Bronchial epithelial cell (primary cell): Measurements from ENCODE around the gene THBS2. TPM values are rescaled to one million over a fixed set of nuclear protein-coding genes. Genes with fewer than 3 reads are reported as not detected.

Experiments
- DNase-seq: peaks from one replicate; pipeline ENCODE4 v3.0.0-alpha.2; 2010; ENCODE audit warnings: low read depth
- FAIRE-seq: peaks from 2 replicates; lab custom pipeline; 2011; peaks lifted over from hg19 to GRCh38; lab: Jason Lieb, UNC
- H3K27me3 ChIP-seq: 2 replicates; pipeline ENCODE4 v1.5.1; 2011; ENCODE audit warnings: low read length; ENCODE audit not compliant: control insufficient read depth, insufficient read depth
- H3K36me3 ChIP-seq: 2 replicates; pipeline ENCODE4 v1.5.1; 2011; ENCODE audit warnings: low read length; ENCODE audit not compliant: control insufficient read depth, insufficient read depth
- H3K4me3 ChIP-seq: 2 replicates; pipeline ENCODE4 v1.5.1; 2011; ENCODE audit warnings: mild to moderate bottlenecking, low read depth, low read length, control low read depth
- CTCF ChIP-seq: IDR thresholded peaks from 2 replicates; pipeline ENCODE4 v1.5.1; 2011; ENCODE audit warnings: mild to moderate bottlenecking, moderate library complexity, low read length, control low read depth, inconsistent platforms; ENCODE audit not compliant: insufficient read depth, severe bottlenecking
- total RNA-seq: library from RNA; depleted of rRNA; stranded (reverse); fragments of >200 nt; gene quantifications from 2 replicates; pipeline ENCODE4 v1.2.1, GENCODE V29; 2014

THBS2 gene
- total RNA-seq, 1 donor from 2014 or later = 8.7 TPM

GRCh38 chr6:169256061-169256460, 2.4 kb upstream of the THBS2 start:
- Histone ChIP-seq H3K36me3 (no peaks in the 10 kb centered on the region), H3K27me3 (peaks cover 2% of the 10 kb centered on the region), H3K4me3 (no peak overlapping the region)
- no peak for DNase-seq
- no peak for TF ChIP-seq CTCF
- FAIRE-seq = no peak

DNA sequence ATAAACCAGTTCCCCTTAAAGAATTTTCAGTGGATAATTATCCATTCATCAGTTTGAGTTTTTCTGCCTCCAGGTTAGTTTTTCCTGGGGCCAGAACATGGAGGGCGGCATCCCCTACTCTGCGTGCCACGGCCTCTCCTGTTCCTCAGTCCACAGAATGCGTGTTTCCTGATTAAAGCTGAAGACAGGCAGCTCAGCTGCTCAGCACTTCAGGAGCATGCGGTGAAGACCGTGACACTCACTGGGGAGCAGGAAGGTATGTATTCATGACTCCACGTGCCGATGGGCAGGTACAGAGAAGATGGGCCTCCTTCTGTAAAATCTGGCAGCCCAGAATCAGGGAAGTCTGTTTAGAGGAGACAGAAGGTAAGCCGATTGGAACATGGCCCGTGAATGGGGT, 2.0 kb upstream of the THBS2 start:
- Histone ChIP-seq H3K27me3 (peaks cover 2% of the 10 kb centered on the region), H3K4me3 (no peak overlapping the region), H3K36me3 (no peaks in the 10 kb centered on the region)
- FAIRE-seq = no peak
- DNase-seq = no peak
- TF ChIP-seq CTCF = no peak

DNA sequence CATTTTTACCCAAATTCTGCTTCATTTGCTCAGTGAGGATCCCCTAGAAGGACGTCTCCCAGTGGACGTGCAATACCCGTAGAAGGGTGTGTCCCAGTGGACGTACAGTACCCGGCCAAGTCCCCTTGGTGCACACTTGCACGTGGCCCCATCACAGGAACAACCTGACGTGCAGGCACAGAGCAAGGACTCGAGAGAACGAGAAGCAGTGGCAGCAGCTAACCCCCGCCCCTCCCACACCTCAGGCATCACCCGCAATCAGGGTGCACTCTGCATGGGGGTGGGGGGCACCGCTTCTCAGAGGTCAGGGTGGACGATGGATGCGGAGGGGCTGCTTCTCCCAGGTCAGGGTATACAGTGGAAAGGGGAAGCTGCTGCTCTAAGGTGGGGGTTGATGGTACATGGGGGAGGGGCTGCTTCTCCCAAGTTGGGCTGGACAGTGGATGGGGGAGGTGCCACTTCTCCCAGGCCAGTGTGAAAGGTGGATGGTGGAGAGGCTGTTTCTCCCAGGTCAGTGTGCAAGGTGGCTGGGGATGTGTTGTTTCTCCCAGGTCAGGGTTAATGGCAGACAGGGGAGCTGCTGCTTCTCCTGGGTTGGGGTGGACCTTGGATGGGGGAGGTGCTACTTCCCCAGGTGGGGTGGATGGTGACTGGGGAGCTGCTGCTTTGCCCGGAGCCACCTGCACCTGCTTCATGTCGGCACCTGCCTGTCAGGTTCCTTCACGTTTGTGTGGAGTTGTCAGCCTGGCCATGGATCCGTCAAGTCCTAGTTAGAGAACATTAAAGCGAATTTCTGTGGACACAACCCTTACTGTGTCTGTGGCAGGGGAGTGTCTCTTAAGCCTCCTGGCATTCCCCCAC, 1.0 kb upstream of the THBS2 start:
- no peak for DNase-seq
- TF ChIP-seq CTCF = no peak
- FAIRE-seq = no peak
- Histone ChIP-seq H3K27me3 (peaks cover 2% of the 10 kb centered on the region), H3K36me3 (no peaks in the 10 kb centered on the region), H3K4me3 (no peak overlapping the region)

DNA sequence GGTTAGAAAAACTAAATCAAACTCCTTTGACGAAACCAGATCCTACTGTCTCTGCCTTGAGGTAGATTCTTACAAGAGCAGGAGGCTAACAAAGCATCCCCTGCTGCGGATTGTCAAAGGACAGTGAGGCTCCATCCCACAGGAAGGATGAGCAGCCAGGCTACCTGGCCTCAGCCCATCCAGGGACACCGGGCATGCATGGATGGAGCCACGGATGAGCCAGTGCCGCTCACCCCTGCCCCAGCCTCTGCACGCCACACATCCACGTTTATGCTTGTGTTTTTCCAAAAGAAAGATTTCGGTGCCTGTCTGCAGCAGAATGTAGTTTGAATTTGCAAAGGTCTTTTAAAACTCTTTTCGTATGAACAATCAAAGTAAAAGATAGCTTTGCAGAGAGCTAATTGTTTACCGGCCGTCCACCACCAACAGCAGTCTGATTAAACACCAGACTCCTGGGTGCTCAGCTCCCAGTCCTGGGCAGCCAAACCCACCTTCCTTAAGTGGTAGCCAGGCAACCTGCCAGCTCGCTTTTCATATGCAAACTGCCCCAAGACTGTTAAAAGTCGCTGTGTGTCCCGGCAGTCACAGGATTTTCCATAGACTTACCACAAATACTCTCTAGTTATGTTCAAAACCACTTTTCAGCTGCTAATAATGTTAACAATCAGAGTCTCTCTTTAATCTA, 999 bp downstream of the THBS2 start:
- peak overlapping the region; percentile 35 for H3K4me3 ChIP-seq
- no peaks in the 10 kb centered on the region for H3K36me3 ChIP-seq
- peaks cover 2% of the 10 kb centered on the region for H3K27me3 ChIP-seq
- DNase-seq = no peak
- TF ChIP-seq CTCF = no peak
- FAIRE-seq = no peak

- H3K27me3 ChIP-seq = peaks cover 2% of the 10 kb centered on the region
- FAIRE-seq = no peak
- DNase-seq = no peak
- TF ChIP-seq CTCF = no peak
- no peaks in the 10 kb centered on the region for H3K36me3 ChIP-seq
- H3K4me3 ChIP-seq = peak overlapping the region; percentile 35
Measured at GRCh38 chr6:169251822-169252504, 1.7 kb downstream of the THBS2 start.
